Activated effector memory CD4-positive, alpha-beta T cell treated with anti-CD3 and anti-CD28 coated beads, Interleukin-2, amount 50 U/mL, for 16 hours (primary cell): ENCODE data around the gene ADGRE3.
A peak's percentile ranks its signal among the peaks of the same experiment; 100 is the strongest.

Experiments used
- DNase-seq: peaks from one replicate; pipeline ENCODE4 v3.0.0-alpha.2; 2020

Gene ADGRE3, protein sequence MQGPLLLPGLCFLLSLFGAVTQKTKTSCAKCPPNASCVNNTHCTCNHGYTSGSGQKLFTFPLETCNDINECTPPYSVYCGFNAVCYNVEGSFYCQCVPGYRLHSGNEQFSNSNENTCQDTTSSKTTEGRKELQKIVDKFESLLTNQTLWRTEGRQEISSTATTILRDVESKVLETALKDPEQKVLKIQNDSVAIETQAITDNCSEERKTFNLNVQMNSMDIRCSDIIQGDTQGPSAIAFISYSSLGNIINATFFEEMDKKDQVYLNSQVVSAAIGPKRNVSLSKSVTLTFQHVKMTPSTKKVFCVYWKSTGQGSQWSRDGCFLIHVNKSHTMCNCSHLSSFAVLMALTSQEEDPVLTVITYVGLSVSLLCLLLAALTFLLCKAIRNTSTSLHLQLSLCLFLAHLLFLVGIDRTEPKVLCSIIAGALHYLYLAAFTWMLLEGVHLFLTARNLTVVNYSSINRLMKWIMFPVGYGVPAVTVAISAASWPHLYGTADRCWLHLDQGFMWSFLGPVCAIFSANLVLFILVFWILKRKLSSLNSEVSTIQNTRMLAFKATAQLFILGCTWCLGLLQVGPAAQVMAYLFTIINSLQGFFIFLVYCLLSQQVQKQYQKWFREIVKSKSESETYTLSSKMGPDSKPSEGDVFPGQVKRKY

DNA sequence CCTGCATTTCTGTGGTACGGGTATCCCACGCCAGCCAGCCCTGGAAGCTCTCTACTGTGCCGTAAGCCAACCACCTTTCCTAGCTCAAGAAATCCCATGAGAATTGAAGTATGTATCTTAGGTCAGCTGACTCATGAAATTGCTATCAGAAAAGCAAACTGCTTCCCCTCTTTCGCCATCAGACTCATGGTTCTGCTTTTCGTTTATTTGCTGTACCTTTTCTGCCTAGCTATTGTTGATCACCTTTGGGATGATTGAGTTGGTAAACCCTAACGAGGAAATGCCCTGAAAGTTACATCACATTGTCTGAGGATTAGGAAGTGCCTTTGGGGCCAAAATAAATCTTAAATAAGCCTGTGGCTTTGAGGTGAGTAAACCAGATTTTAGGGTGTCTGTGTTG, at the start of gene ADGRE3:
Gene ADGRE3 (minus strand): TSS at position 81 of the 400 bp plus-strand sequence. CDS start 74 bp downstream, at position 7.
- DNase-seq = no peak

DNA sequence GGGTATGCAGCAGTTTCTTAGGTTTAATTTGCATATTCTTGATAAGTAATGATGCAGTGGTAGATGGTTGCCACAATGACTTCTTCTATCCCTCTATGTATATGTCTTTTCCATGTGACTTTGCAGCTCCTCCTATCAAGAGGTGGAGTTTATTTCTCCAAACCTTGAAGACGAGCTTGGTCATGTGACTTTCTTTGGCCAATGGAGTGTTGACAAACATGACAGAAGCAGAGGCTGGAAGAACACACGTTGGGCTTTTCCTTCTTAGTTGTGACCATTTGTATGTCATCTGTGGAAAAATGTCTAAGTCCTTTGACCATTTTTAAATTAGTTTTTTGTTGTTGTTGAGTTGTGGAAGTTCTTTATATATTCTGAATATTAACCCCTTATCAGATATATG, 47.5 kb upstream of the ADGRE3 start:
- DNase-seq = no peak

DNA sequence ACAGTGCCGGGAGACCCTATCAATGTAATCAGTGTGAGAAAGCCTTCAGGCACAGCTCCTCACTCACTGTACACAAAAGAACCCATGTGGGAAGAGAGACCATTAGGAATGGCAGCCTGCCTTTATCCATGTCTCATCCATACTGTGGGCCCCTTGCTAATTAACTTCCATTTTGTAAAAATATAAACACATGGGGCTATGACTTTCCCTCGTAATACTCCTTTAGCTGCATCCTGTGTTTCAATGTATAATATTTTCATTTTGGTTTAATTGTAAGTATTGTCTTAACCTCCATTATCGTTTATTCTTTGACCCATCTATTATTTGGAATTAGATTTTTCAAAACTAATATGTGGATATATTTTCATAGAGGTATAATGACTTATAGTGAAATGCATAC, 44.5 kb upstream of the ADGRE3 start:
- DNase-seq = no peak

DNA sequence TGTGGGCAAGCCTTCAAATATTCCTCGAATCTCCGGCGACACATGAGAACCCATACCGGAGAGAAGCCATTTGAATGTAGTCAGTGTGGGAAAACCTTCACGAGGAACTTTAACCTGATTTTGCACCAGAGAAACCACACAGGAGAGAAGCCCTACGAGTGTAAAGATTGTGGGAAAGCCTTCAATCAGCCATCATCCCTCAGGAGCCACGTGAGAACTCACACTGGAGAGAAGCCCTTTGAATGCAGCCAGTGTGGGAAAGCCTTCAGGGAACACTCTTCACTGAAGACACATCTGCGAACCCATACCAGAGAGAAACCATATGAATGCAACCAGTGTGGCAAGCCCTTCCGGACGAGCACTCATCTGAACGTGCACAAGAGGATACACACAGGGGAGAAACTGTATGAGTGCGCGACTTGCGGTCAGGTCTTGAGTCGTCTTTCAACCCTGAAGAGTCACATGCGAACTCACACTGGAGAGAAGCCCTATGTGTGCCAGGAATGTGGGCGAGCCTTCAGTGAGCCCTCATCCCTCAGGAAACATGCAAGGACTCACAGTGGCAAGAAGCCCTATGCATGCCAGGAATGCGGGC, 44.0 kb upstream of the ADGRE3 start:
- DNase-seq = no peak

DNA sequence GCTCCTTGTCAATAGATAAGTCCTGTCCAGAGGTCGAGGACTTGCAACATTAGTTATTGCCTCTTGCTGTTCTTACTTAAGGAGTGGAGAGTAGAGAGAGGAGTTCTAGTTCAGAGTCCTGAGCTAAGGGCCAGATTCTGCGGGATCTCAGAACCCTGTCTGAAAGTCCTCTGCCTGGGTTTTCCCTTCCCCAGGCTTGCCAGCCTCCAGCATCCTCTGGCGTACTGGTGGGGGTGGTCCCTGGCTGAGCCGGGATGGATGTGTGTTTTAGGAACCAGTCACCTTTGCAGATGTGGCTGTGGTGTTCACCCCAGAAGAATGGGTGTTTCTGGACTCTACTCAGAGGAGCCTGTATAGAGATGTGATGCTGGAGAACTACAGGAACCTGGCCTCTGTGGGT, 41.2 kb upstream of the ADGRE3 start:
- no peak for DNase-seq

DNA sequence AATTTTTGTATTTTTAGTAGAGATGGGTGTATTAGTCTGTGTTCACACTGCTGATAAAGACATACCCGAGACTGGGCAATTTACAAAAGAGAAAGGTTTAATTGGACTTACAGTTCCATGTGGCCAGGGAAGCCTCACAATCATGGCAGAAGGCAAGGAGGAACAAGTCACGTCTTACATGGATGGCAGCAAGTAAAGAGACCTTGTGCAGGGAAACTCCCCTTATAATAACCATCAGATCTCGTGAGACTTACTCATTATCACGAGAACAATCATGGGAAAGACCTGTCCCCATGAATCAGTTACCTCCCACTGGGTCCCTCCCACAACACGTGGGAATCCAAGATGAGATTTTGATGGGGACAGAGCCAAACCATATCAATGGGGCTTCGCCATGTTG, 29.8 kb upstream of the ADGRE3 start:
- no peak for DNase-seq

DNA sequence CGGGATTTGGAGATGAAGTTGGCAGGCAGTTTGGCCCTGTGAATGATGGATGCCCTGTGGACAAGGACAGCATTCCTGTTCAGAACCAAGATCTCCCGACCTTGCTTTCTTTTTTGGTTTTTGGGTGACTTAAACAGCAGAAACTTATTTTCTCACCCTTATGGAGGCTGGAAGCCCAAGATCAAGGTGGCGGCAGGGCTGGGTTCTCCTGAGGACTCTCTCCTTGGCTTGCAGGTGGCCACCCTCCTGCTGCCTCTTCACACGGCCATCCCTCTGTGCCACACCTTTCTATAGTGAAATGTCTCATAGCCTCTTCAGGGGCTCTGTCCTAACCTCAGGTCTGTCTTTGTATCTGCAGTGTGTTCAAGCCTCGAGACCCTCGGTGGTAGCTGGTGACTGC, 29.2 kb upstream of the ADGRE3 start:
- no peak for DNase-seq

DNA sequence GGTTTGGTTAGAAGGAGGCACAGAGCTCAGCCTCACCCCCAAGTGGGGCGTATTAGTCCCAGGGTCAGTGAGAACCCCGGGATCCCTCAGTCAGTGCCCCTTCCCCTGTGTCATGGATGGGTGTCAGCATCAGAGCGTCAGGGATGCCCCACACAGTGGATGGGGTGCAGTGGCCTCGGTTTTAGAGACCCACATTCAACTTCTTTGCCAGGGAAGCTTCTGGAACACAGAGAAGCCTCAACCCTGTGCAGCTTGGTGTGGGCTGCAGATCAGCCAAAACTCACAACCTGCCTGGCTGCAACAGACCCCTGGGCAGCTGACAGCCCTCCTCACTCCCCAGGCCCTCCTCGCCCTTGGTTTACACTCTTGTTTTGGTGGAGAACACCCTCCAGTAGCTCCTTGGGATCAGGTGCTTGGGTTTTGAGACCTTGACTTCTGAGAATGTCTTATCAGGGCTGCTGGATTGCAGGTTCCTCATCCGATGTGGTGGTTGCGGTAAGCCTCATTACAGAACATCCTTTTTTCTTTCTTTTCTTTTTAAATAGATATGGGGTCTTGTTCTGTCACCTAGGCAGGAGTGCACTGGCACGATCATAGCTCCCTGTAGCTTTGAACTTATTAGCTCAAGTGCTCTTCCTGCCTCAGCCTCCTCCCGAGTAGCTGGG, 26.2 kb upstream of the ADGRE3 start:
- DNase-seq = peak; percentile 16

DNA sequence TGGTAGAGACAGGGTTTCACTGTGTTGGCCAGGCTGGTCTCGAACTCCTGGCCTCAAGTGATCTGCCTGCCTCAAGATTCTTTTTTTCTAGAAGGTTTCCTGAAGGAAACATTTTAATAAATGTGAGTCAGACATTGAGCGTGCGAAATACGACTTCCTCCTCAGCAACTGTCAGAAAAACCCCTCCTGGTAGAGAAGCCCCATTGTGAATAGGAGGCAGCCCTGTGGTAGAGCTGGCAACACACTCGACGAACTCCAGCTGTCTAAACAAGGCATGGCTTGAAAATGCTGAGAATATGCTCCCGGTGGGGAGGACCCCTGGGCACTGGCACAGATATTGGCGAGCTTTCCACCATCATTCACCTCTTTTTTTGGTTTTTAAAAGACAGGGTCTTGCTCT, 25.0 kb upstream of the ADGRE3 start:
- DNase-seq = no peak

DNA sequence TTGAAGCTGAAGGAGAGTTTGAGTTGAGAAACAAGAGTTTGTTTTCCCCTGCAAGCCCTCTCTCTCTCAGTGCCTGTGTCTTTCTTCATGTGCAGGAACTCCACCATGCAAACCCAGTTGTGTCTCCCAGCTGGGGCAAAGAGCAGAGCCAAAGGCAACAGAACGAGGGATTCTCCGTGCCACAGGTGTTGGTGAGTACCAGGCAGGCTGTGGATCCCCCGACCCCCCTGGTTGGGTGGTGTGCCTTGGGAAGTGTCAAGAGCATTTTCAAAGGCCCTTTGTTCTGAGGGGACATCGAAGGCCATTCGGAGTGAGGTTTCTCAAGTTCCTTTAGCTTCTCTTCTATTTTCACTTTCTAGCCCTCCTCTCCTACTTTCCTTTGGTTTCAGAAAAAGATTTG, 20.8 kb upstream of the ADGRE3 start:
- peak; percentile 44 for DNase-seq

DNA sequence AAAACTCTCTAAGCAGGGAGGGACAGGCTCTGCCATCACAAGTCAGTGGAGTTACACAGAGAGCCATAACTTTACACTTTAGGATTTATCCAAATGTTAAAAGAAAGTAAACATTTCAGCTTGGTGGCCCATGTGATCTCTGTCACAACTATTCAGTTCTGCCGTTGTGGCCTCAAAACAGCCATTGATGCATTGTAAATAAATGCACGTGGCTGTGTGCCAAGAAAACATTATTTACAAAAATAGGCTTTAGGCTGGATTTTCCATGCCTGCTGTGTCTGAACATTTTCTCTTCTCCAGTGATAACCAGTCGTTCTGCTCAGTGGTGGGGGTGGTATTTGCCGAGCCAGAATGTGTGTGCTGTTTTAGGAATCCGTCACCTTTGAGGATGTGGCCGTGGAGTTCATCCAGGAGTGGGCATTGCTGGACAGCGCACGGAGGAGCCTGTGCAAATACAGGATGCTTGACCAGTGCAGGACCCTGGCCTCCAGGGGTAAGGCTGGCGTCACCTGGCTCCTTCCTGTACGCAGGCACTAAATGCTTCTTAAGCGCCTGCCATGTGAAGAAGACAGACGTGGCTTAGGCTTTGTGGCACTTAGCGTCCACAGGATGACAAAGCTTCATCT, 20.1 kb upstream of the ADGRE3 start:
- peak; percentile 39 for DNase-seq

DNA sequence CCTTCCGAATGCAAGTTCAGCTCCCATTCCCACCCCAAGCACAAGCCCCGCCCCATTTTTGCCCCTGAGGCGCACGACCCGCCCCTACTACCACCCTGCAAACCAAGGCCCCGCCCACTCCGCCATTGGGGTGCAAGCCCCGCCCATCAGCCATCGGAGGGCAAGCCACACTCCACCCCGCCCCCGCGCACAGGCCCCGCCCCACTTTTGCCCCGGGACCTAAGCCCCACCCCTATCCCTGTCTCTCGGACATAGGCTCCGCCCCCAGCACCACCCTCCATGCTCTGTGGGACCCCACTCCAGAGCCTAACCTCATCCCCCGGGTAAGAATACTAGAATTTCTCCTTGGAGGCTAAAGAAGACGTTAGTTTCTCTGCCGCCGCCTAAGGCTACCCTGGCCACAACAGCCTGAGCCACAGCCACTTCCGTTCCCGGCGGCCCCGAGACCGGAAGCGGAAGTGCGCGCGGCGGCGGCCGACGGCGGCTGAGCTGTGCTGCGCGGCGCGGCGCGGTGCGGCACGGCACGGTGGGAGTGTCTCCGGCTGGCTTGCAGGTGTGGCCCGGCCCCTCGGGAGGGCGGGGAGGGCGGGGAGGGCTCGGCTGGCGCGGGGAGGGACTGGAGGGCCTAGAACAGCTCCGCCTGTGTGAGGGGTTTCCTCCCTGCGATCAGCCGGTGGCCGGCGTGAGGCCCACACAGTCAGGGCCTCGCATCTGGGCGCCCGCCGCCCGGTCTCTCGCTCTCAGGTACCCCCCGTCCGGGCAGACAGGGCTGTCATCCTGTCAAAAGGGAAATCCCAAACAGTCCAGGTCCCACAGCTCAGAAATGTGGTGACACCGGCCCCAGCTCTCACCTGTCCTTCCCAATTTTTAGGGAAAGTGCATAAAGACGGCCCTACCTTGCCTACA, 15.2 kb upstream of the ADGRE3 start, which contains the start of gene ZNF333:
Gene ZNF333 (plus strand): TSS at position 451 of the 906 bp plus-strand sequence. CDS start 3,444 bp downstream, outside the sequence.
- DNase-seq = peak; percentile 99

DNA sequence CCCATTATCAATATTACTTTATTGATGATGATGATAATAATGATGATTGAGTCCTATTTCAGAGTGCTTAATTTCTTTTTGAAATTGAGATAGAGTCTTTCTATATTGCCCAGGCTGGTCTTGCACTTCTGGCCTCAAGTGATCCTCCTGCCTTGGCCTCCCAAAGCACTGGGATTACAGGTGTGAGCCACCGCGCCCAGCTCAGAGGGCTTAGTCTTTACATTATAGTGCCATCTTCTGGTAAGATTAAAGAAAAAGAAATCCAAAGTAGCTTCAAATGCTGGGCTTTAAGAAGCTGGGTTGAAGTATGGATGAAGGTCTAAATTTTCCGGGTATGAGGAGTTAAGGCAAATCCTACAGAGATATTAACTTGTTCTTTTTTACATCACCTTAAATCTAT, 11.8 kb upstream of the ADGRE3 start:
- peak; percentile 67 for DNase-seq

DNA sequence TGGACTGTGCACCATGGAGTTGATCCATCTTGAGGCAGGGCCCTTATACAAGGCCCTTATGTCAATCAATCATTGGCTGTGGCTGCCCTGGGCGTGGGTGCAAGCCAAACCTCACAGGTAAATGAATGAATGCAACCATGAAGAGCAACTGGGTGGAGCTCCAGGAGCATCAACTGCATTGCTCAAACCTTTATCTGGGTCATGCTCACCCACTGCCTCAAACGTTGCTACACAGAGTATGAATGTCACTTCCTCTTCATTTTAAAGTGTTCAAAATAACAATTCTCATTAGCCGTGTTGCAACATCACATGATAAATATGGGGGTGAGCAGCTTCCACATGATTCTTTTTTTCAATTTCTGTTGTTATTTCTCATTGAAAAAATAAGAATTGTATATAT, 8.8 kb upstream of the ADGRE3 start:
- peak; percentile 60 for DNase-seq

DNA sequence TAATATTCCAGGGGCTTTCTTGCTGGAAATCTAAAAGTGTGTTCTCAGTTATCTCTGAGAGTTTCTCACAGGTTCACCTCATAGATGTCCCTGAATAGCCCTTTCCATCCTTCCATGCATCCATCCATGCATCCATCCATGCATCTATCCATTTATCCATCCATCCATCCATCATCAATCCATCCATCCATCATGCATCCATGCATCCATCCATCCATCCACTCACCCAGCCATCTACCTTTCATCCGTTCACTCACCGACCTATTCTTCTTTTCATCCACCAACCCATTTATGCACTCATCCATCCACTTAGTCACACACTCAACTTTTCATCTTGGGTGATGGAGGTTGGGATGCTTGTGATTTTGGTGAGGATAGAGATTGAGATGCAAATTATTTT, 7.4 kb upstream of the ADGRE3 start:
- DNase-seq = no peak

DNA sequence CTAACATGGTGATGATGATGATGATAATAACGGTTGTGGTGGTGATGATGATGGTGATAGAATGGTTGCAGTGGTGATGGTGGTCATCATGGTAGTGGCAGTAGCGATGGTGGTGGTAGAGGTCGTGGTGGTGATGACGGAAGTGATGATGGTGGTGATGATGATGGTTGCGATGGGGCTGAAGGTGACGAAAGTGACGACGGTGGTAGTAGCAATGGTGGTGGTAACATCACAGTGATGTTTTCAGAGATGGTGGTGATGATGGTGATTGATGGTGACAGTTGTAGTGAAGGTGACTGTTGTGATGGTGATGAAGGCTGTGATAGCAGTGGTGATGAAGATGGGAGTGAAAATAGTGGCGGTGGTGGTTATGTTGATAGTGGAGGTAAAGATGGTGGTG, 3.6 kb upstream of the ADGRE3 start:
- peak; percentile 2 for DNase-seq

DNA sequence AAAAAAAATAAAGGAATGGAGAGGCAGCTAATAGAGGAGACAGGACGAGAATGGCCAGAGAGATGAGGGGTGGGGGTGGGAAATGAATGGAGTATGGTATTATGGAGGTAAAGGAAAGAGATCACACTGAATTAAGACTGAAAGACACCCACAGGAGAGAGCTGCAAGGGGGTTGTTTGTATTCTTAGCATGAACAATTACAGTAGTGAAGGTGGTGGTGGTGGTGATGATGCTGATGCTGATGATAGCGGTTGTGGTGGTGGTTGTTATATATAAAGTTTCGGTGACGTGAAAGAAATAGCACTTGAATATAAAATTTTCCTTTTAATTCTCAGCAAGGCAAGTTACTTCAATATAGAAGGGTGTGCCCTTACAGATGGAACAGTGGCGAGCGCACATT, 2.8 kb upstream of the ADGRE3 start:
- DNase-seq = no peak

DNA sequence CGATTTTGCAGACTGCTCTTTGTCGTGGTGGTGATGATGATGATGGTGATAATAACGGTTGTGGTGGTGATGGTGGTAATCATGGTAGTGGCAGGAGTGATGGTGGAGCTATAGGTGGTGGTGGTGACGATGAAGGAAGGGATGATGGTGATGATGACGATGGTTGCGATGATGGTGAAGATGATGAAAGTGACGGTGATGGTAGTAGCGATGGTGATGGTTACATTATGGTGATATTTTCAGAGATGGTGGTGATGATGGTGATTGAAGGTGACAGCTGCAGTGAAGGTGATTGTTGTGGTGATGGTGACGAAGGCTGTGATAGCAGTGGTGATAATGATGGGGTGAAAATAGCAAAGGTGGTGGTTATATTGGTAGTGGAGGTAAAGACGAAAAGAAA, 2.1 kb upstream of the ADGRE3 start:
- no peak for DNase-seq

DNA sequence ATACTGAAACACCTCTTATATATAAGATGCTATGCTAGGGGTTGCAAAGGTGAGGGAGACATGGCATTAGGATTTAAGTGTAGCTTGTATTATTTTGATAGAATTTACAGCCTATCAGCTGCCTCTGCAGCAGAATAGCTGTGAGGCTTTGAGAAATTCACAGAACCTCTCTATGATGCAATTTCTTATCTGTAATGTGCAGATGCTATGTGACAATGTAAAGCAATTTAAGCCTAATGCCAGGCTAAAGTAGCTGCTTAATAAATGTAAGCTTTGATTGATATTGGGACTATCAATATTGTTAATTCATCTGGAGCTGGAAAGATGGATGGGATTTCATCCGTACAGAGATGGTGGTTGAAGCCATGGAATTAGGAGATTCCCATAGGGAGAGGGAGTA, 1.6 kb downstream of the ADGRE3 start:
- DNase-seq = no peak

DNA sequence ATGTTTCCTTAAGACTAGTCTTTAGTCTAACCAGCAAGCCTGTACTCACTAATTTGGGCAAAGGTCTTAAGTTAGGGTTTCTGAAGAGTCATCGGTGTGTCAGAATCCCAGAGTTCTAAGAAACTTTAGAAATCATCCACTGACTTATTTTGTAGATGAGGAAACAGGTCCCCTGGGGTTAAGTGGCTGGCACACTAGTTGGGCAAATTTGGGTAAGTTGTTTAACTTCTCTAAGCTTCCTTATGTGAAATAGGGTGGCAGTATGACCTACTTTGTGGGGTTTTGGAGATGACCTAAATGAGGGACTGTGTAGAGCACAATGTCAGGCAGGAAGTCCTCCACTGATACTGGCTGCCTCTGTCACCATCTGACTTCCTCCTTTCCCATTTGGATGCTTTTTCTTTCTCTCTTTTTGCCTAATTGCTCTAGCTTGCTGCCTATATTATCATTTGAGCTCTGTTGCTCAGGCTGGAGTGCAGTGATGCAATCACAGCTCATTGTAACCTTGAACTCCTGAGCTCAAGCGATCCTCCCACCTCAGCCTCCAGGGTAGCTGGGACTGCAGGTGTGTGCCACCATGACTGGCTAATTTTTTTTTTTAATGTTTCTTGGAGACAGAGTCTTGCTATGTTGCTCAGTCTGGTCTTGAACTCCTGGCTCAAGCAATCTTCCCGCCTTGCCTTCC, 2.3 kb downstream of the ADGRE3 start:
- DNase-seq = no peak

DNA sequence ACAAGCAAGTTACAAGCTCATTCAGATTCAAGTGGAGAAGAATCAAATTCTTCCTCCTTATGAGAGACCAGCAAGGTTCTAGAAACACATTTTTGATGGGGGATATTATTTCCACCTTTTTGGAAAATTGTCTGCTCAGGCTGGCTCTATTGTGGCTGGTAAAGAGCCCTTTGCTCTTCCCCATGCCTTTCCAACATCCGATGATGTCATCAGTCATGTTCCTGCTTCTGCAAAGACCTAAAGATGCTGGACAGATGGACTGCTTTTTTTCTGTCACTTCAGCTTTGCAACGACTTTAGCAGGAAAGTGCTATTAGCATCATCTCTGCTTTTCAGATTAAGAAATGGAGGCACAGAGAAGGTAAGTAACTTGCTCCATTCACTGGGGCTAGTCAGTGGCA, 4.2 kb downstream of the ADGRE3 start:
- DNase-seq = no peak
